OCI-M2 (cell line): ENCODE measurements around the gene RPS6KA2.
"Not testable (repeated sequence)": the region's sequence is repeated elsewhere in the genome, so short reads cannot be mapped to it uniquely, and the experiment has no call there.

ENCODE experiments used
- DNase-seq: peaks from one replicate; lab custom pipeline; 2025; ENCODE audit not compliant: unreplicated experiment; lab: John Stamatoyannopoulos, UW

Gene RPS6KA2

GRCh38 chr6:166558156-166559005, 68.7 kb downstream of the RPS6KA2 start:
- DNase-seq: no peak

- DNase-seq: no peak
Observed at GRCh38 chr6:166556863-166557322, 70.2 kb downstream of the RPS6KA2 start.

DNA sequence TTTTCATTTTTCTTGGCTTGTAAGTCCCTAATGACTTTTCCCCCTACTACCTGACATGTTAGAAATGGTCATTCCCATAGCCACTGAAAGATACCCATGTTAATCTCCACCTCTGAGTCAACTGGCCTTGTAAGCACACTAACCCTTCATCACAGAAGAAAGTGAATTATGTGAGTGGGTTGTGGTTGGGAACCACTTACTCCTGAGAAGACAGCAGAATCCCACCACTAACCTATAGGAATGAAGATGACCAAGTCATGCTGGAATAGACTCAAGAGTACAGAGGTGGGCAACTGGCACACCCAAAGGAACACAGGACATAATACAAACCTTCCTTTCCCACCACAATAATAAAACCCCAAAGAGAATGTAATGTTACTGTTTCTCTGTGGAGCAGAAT, 70.7 kb downstream of the RPS6KA2 start:
- no peak for DNase-seq

DNA sequence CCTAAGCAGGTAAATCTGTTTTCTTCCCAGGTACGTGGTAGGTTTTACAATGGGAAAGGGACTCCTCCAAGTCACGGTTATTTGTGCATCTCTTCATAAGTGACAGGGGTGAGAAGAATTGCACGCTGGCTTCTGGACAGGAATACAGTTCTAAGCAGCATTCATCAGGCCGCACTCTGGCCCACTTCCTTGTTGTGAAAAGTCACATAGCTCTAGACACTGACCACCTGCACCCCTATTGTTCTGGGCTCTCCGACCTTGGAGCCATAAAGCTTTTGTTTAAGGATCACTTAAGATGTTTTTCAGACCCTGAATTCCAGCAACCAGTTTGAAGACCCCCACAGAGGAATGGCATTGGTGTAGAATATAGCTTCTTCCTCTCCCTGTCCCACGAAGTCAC, 72.0 kb downstream of the RPS6KA2 start:
- no peak for DNase-seq

- no peak for DNase-seq
Observed at GRCh38 chr6:166554316-166554715, 72.7 kb downstream of the RPS6KA2 start.

DNA sequence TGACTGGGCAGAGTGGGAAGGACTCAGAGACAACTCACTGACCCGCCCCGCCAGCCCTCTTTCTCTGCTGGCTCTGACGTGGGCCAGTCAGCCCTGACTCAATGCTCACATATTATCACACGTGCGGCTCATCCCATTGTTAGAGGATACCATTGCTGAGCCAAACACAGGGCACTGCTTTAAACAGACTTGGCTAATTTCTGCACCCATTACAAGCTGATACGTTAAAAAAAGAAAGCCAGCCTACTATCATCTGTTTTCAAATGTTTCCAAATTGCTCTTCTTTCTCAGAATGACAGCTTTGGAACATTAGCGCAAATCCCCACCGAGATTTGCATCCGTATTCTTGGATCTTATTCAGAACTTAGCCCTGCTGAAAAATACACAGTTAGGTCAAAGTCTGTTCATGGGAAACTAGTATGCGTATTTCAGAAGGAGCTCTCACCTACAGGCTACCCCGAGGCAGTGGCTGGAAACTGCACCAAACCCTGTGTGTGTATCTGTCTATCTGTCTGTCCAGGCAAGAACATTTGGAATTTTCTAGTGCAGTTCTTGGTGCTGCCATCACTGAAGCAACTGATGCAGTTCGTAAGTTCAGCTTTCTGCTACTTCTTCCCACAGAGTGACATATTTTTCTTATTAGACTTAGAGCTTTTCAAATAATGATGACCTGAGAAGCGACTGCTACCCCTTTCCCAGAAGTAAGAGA, 73.3 kb downstream of the RPS6KA2 start:
- no peak for DNase-seq

- DNase-seq: no peak
Observed at GRCh38 chr6:166552600-166552999, 74.5 kb downstream of the RPS6KA2 start.

DNA sequence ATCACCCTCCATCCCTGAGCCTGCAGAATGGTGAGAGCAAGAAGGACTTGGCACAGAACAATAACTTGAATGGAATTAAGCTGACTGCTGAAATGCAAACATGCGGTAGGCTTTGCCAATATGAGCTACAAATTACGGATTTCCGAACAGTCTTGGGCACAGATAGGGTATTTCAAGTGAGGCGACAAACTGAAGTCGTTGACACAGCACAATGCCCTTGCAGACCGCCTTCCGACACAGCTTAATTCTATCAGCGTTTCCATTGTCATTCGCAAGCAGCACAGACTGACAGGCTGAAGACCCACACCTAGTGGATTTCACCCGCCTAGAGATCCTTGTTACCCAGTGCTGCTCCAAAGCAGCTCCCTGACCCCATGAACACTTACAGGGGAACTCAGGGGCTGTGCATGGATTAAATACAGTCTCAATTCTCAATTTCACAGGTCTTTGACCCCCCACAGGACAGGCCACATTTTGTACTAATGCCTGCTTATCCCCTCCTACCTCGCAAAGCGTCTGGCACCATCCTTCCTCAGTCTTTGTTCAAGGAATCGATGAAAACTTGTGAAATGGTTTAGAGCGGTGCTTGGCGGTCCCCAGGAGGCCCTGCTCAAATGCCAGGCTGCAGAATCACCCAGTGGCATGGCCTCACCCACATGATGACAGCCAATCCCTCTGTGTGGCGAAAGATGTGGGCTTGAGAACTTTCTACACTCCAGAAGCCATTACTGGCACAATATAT, 75.1 kb downstream of the RPS6KA2 start:
- no peak for DNase-seq

DNA sequence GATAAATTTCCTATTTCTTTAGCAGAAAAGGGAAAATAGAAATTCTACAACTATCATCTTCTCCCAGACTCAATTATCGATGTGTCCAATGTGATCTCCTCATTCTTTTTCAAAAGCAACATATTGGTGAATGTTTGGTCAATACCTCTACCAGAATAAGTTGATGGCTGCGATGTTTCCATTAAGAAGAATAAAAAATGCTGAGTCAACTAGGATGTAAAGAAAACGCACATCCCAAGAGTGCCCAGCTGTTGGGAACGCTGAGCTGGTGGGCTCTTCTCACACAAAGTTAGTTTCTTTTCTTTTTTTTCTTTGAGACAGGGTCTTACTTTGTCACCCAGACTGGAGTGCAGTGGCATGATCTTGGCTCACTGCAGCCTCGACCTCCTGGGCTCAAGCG, 80.4 kb downstream of the RPS6KA2 start:
- DNase-seq: no peak

DNA sequence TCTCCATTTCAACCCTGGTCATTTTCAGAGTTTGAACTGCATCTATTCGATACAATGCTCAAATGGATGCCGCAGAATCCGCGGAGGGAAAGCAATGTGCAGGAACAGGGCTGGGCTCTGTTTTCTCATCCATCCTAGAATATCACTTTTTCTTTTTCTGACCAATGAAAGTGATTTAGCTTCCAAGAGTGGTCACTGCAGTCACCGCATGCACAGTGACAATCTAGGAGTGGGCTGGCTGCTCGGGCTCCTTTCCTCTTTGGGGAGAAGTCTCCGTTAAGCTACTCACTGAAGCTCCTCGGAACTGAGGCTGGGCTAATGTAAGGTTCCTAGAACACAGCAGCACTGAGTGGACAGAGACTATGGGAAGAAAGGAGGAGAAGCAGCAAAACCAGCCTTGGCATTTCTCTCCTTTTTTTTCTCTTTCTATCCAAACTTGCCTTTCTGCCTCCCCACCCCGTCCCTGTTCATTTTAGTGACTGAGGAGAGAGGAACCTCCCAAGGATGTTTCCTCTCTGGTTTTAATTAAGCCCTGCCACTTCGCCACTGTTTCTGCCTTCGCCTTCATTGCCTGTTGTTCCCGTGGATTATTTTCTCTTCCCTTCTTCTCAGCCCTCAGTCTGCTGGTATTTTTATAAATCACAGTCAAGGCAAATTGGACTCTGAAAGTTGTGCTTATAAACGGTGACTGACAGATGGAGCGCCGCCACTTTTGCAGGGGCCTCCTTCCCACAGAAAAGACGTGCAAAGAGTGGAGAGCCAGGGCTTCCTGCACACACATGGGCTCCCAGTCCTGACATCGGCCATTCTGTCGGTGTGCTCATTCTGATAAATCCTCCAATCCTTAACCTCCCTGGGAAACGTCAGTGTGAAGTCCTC, 81.7 kb downstream of the RPS6KA2 start:
- DNase-seq: no peak

- no peak for DNase-seq
Observed at GRCh38 chr6:166544296-166544605, 82.8 kb downstream of the RPS6KA2 start.

DNA sequence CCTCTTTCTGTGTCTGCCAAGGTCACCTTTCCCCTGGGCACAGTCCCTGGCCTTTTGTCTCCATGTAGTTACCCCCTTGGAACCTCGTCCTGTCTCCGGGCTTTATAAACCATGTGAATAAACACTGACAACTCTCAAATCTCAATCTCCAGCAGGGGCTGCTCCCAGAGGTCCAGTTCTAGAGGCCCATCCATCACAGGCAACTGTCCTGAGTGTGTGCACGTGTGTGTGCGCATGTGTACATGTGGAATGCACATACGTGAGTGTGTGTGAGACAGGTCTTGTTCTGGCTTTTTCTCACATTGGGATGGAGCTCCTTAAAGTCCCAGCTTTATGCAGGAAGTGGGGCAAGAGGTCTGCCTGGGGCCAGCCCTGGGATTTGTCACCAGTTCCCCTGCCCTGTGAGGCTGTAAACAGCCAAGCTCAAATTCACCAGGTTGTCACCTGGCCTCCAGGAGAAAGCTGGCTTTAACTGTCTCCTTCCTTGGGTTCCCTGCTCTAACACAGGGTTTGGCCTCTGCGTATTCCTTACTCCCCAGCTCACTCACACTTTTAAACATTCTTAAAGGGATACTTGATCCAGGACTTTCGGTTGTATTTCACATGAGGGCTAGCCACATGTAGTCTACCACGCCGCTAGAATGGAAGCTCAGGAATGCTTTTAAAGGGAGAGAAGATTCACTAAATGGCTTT, 83.3 kb downstream of the RPS6KA2 start:
- DNase-seq: no peak

- no peak for DNase-seq
Observed at GRCh38 chr6:166542580-166542912, 84.5 kb downstream of the RPS6KA2 start.

DNA sequence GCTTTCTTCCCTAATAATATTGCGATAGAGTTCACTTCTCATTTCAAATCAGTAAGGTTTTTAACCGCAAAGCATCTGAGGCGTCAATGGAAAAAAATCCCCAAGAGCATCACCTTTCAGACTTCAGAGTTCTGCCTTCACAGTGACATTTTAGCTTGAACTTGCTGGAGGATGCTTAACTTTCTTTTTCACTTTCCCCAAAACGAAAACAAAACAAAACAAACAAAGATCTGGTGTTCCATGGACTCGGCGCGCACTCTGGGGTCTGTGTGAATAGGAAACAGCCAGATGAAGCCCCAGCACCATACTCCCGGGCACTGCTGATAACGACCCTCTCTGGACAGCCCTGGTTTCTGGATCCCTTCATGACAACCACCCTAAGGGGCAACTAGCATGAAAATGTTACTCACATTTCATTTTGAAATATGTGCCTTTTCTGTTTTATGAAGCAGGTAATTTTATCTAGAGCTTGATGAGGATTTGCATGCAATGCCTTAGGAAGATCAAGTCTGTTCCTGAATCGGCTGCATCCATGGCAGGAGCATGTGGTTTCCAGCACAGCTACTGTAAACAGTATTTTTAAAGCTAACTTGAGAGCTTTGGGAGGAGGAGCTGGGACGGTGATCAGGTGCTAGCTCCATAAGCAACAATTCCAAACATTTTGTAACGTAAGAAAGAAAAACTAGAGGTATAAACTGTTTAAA, 85.0 kb downstream of the RPS6KA2 start:
- no peak for DNase-seq

DNA sequence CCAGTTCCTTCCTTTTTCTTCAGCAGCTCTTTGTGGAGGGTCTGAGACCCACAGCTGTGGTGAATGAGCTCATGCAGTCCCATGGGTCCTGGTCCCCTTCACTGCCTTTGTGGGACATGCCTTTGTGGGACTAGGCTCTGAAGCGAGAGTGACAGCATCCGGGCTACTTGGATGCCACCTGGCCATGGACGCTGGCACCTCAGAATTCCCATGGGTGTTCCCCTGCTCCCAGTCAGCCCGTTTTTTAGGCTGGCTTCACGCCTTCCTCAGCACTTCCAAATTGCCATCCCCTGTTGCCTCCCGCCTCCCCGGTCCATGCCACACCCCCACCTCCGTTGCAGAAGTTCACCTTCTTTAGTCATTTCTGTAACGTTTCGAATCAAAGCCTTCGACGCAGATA, 85.7 kb downstream of the RPS6KA2 start:
- DNase-seq: no peak

GRCh38 chr6:166540631-166541331, 86.3 kb downstream of the RPS6KA2 start:
- DNase-seq: no peak

GRCh38 chr6:166539543-166539942, 87.5 kb downstream of the RPS6KA2 start:
- no peak for DNase-seq

DNA sequence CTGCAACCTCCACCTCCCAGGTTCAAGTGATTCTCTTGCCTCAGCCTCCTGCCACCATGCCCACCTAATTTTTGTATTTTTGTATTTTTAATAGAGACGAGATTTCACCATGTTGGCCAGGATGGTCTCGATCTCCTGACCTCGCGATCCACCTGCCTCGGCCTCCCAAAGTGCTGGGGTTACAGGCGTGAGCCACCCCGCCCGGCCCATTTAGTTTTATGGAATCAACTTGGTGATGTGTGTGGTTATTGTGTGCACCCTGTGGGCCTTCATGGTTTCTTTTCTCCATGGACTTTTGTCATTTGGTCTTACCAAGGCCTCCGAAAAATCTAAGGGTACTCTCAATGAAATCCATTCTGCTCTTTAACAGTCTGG, 88.1 kb downstream of the RPS6KA2 start:
- DNase-seq: not testable (repeated sequence)

GRCh38 chr6:166538297-166539010, 88.6 kb downstream of the RPS6KA2 start:
- DNase-seq: no peak
